A204.1 (cell line): Measurements from ENCODE around the gene ABCF2.

Source experiments
- FAIRE-seq: peaks from 2 replicates; lab custom pipeline; 2012; peaks lifted over from hg19 to GRCh38; lab: Jason Lieb, UNC

The ABCF2 gene

GRCh38 chr7:151252961-151253711 is 26.1 kb upstream of the ABCF2 start:
- no peak for FAIRE-seq

GRCh38 chr7:151252561-151252835 is 25.5 kb upstream of the ABCF2 start:
- FAIRE-seq: no peak

GRCh38 chr7:151251689-151252560 is 24.9 kb upstream of the ABCF2 start:
- no peak for FAIRE-seq

- no peak for FAIRE-seq
Observed at GRCh38 chr7:151251328-151251688, 24.3 kb upstream of the ABCF2 start.

- FAIRE-seq: no peak
Observed at GRCh38 chr7:151250181-151251132, 23.5 kb upstream of the ABCF2 start.

GRCh38 chr7:151249732-151250072 is 22.7 kb upstream of the ABCF2 start:
- no peak for FAIRE-seq

GRCh38 chr7:151249034-151249731 is 22.2 kb upstream of the ABCF2 start:
- no peak for FAIRE-seq

GRCh38 chr7:151248346-151249033 is 21.5 kb upstream of the ABCF2 start, which contains the start of gene SMARCD3:
SMARCD3 (minus strand) TSS chr7:151248694; CDS start chr7:151248562, 132 bp downstream.
- FAIRE-seq: no peak

- FAIRE-seq: no peak
Observed at GRCh38 chr7:151247611-151248345, 20.8 kb upstream of the ABCF2 start.

GRCh38 chr7:151246851-151247580 is 20.0 kb upstream of the ABCF2 start:
- FAIRE-seq: no peak

- no peak for FAIRE-seq
Observed at GRCh38 chr7:151246102-151246850, 19.3 kb upstream of the ABCF2 start.

GRCh38 chr7:151245360-151246101 is 18.5 kb upstream of the ABCF2 start:
- no peak for FAIRE-seq

GRCh38 chr7:151244841-151245346 is 17.9 kb upstream of the ABCF2 start:
- no peak for FAIRE-seq

GRCh38 chr7:151244196-151244840 is 17.3 kb upstream of the ABCF2 start:
- FAIRE-seq: peak; percentile 95

GRCh38 chr7:151243408-151244195 is 16.6 kb upstream of the ABCF2 start:
- no peak for FAIRE-seq

- FAIRE-seq: no peak
Observed at GRCh38 chr7:151243045-151243349, 16.0 kb upstream of the ABCF2 start.
